VCaP (cell line): ENCODE measurements around the gene DNAJB6.

Source experiments
- H3K27ac ChIP-seq: fragments of 450-650 bp; 2 replicates; pipeline ENCODE4 v1.5.1; 2017
- CTCF ChIP-seq: fragments of 450-650 bp; conservative IDR thresholded peaks from 2 replicates; pipeline ENCODE4 v1.5.1; 2017; ENCODE audit warnings: mild to moderate bottlenecking, moderate library complexity

Gene DNAJB6

GRCh38 chr7:157439149-157439548 is 102.3 kb downstream of the DNAJB6 start:
- H3K27ac ChIP-seq = no peak overlapping the region
- no peak for TF ChIP-seq CTCF

GRCh38 chr7:157439761-157440160 is 103.0 kb downstream of the DNAJB6 start:
- no peak overlapping the region for H3K27ac ChIP-seq
- TF ChIP-seq CTCF = no peak

- TF ChIP-seq CTCF = no peak
These were observed 103.7 kb downstream of the DNAJB6 start for GRCh38 chr7:157440346-157441022.

GRCh38 chr7:157441023-157441399 is 104.2 kb downstream of the DNAJB6 start:
- no peak for TF ChIP-seq CTCF
- no peak overlapping the region for H3K27ac ChIP-seq

More at GRCh38 chr7:157440346-157441022, 103.7 kb downstream of the DNAJB6 start:
- no peak overlapping the region for H3K27ac ChIP-seq

GRCh38 chr7:157442456-157442855 is 105.7 kb downstream of the DNAJB6 start:
- H3K27ac ChIP-seq = no peak overlapping the region
- no peak for TF ChIP-seq CTCF

GRCh38 chr7:157442993-157443831 is 106.4 kb downstream of the DNAJB6 start:
- no peak for TF ChIP-seq CTCF

GRCh38 chr7:157444011-157444842 is 107.4 kb downstream of the DNAJB6 start:
- no peak overlapping the region for H3K27ac ChIP-seq
- TF ChIP-seq CTCF = no peak

More at GRCh38 chr7:157442993-157443831, 106.4 kb downstream of the DNAJB6 start:
- no peak overlapping the region for H3K27ac ChIP-seq
